Measurements from ENCODE around the gene CCR5AS.
"Not testable (repeated sequence)": the region's sequence is repeated elsewhere in the genome, so short reads cannot be mapped to it uniquely, and the experiment has no call there.

CCR5AS gene

GRCh38 chr3:46401579-46401978 lies 5.3 kb downstream of the CCR5AS start:
- no peak for DNase-seq

DNA sequence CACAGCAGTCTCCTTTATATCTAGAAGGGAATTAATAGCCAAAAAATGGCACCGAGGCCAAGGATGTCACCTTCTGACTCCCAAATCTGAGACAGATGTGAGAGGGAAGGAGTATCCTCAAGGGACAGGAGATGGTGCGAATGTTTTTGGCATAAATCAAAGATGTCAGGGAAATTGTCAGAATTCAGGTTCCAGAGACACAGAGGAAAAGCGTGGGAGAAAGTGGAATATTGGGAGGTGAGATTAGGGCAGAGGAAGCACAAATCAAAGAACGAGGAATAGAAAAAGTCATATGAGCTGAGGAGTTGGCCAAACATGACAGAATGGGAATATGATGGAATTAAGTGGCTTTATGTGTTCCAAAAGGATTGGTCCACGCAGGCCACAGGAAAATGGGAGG lies 6.0 kb downstream of the CCR5AS start:
- DNase-seq: no peak

- DNase-seq: no peak
Measured at GRCh38 chr3:46400000-46400734, 6.7 kb downstream of the CCR5AS start.

- no peak for DNase-seq
Measured at GRCh38 chr3:46399557-46399956, 7.3 kb downstream of the CCR5AS start.

DNA sequence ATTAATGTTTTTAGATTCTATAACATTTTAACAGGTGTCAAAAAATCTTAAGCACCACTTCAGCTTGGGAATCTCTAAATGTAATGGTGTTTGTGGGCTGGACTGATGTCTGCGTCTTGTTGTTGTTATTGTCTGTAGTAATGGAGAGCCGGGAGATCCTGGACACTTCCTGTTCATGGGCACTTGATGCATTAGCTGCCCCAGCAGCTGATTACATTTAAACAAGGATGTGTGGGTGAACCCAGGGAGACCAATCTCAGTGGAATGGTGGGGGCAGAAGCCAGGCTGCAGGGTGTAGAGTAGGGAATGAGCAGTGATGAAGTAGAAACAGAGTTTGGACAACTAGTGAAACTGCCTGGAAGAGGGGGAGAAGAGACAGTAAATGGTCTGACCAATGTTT lies 7.8 kb downstream of the CCR5AS start:
- DNase-seq: no peak

DNA sequence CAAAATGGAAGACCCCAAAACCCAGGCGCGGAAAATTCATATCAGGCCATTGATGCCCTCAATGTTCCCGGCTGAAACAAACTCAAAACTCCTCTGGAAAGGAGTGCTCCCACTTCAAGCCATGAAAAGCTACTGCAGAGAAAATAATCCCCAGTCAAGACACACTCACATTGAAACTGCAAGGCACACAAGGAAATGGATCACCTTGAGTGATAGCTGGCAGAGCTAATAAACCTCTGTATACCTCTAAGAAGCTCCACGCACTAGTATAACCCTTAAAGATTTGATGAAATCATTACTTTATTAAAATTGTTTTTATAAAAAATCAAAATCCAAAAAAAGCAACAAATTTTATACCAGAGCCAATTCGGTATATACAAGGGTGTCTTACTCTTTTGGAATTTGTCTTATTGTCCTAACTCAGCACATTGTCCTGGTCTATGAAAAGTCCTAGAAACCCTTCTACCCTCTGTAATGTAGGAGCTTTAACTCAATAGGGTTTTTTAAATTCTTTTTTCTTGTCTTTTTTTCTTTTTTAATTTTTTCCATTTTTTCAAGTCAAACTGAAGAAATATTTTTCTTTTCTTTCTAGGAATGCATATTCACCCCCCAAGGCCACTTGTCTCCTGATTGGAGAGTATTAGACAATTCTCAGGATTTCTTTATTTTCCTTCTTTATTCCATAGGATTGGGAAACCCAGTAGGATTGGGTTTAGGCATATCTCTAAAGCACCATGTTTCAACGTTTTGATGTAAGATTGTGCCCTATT lies 8.5 kb downstream of the CCR5AS start:
- DNase-seq: no peak

DNA sequence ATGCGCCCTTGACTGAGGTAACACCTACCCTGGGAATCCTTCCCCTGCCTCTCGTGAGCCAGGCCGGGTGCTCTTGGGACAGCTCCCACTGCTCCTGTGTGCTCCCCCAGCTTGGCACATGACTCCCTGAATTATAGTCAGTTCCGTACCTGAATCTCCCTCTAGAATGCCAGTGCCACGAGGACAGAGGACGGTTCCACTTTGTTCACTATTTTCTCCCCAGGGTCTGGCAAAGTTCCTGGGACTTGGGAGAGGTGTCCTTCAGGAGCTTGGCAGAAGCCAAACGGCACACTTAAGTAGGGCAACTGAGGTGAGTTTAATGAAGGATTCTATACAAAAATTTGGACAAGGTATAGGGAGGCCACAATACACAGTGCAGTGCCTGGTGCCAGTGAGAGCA lies 9.8 kb downstream of the CCR5AS start:
- DNase-seq: no peak

GRCh38 chr3:46395766-46396530 lies 10.9 kb downstream of the CCR5AS start:
- no peak for DNase-seq

DNA sequence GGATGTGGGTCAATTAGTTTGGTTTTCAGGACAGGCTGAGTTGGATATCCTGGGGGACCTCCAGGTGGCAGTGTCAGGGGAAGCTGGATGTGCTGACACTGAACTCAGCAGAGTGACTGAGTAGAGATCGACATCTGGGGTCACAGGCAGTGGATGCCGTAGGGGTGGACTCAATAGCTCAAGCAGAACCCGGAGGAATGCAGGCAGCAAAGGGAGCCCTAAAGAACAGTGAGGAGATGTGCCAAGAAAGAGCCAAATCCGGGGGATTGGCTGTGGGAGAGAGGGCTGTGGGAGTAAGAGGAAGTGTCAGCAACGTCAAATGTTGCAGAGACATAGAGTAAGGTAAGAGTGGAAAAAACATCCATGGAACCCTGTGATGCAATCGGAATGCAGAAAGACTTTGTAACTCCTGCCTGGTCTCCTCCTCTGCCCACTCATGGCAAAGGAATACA lies 11.6 kb downstream of the CCR5AS start:
- DNase-seq: no peak

DNA sequence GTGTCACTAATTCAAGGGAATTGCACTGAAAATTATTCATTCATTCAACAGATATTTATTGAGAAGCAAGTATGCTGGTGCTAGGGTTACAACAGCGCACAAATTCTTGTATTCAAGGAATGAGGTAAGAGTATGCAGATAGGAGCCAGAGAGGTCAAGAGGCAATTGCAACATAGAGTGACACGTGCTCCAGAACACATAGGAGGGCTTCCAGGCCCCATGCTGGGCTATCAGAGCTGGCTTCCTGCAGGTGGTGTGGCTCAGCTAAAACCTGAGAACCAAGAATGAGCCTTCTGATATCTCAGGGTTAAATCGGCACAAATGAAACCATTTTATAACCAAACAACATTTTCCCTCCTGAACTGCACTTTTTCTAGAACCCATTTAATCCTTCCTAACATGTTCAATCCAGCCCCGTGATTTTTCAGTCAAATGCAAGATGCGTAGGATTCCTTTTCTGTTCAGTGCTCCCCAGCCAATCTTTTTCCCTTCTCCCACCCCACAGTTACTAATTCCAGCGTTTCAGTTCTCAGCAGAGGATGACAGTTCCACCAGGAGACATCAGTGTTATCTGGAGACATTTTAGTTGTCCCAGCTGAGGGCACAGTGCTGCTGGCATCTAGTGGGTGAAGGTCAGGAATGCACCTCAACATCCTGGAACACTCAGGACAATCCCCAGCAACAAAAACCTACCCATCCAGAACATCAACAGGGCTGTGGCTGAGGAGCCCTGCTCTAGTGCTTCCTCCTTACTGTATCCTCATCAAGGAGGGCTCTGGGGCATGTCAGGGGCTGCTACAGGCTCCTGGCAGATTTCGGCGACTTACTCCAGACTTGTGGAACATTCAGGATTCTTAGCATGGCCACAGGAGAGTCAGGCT lies 13.1 kb downstream of the CCR5AS start:
- DNase-seq: peak; percentile 36

GRCh38 chr3:46393011-46393410 lies 13.9 kb downstream of the CCR5AS start:
- no peak for DNase-seq

- not testable (repeated sequence) for DNase-seq
Measured at GRCh38 chr3:46391526-46391925, 15.3 kb downstream of the CCR5AS start.

GRCh38 chr3:46389306-46389705 lies 17.6 kb downstream of the CCR5AS start:
- no peak for DNase-seq

DNA sequence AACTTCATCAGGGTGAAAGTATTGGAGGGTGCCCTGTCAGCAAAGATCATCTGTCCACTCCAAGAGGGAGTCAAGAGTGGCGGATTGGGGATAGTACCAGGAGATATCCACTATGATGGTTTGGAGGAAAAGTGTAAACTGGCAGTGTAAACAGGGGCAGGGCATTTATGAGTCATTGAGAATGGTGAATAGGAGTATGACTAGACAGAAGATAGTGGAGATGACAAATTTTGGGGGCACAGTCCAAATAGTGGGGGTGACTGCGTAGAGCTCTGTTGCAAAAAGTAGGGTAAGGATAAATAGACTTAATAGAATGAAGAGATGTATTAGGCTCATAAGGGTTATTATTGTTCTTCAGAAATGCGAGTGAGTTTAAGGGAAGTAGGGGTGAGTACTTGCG lies 18.0 kb downstream of the CCR5AS start:
- not testable (repeated sequence) for DNase-seq

DNA sequence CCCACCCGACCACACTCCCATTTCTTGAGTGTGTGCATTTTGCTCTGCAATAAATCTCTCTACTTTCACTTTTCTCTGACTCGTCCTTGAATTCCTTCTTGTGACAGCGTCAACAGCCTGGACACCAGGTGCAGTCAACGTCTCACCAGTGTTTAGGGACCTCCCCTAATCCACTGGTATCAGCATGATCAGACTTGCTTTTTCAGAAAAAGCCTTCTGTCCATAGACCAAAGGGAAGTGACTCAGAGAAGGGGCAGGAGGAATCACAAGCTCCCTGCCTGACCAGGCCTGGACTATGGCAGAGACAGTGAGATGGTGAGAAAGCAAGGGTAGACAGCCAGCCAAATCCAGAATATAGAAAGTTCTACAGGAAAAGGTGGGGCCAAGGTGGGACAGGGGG lies 20.7 kb downstream of the CCR5AS start:
- peak; percentile 59 for DNase-seq

DNA sequence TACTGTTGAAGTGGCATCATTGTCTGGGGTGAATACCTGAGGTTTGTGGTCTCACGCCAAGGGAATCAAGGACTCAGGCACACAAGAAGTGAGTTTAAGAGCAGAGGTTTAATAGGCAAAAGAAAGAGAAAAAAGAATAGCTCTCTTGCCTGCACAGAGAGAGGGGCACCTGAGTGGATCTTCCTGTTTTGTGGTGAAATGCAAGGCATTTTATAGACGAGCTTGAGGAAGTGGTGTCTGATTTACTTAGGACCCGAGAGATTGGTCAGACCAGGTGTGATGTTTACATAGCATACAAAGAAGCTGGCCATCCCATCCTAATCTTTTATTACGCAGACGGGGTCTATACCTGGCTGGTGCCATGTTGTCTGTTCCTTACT lies 22.9 kb downstream of the CCR5AS start:
- peak; percentile 19 for DNase-seq

DNA sequence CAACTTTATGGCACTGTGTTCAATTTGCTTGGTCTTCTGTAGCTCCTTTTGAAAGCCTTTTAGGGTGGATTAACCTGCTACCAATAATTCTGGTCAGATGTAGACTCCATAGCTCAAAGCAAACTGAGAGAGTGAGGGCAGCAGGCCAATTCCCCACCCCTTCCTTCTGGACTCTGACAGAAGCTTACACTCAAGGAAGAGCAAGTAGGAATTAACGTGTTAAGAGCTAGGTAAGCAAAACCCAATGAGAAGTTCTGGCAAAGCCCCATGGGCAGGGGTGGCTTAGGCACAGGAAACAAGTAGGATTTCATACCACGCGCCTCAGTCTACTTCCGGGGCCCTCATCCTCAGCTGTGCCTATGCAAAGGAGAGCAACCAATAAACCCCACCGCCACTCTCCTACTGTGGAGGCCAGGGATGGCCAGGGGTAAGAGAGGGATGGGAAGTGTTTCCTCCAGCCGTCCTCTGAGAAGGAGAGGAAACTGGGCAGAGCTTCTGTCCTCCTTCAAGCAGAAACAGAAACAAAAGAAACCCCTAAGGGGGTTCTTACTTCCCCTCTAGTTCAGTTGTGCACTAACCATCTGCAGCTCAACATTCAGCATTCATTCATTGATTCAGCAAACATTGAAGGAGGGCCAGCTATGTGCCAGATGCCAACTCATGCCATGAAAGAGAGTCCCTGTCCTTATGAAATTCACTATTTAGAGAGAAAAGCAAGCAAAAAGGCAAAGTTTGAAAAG lies 23.5 kb downstream of the CCR5AS start:
- peak; percentile 18 for DNase-seq

GRCh38 chr3:46381625-46382024 lies 25.2 kb downstream of the CCR5AS start:
- DNase-seq: no peak

GRCh38 chr3:46380471-46381221 lies 26.2 kb downstream of the CCR5AS start:
- DNase-seq: no peak

GRCh38 chr3:46378426-46378942 lies 28.4 kb downstream of the CCR5AS start:
- peak; percentile 50 for DNase-seq

- no peak for DNase-seq
Measured at GRCh38 chr3:46375814-46376213, 31.1 kb downstream of the CCR5AS start.

Measured in NCI-H69 (cell line).